ENCODE data around the gene VDAC2. TPM values are rescaled to one million over a fixed set of nuclear protein-coding genes. Genes with fewer than 3 reads are reported as not detected.

The VDAC2 gene
- total RNA-seq, 1 donor from 2014 or later: 14.4 TPM

- Histone ChIP-seq H3K27ac (no peak overlapping the region), H3K4me3 (no peak overlapping the region), H3K36me3 (no peaks in the 10 kb centered on the region), H3K9me3 (no peaks in the 10 kb centered on the region), H3K4me1 (peaks cover 0 to 5% of the 10 kb centered on the region in 2 donors), H3K27me3 (no peaks in the 10 kb centered on the region)
- intact Hi-C loops (cut with DNase I): no loop called here
- DNase-seq (ENCODE audit: low spot score in 2 of 2): no peak
- TF ChIP-seq, protein P1, sequence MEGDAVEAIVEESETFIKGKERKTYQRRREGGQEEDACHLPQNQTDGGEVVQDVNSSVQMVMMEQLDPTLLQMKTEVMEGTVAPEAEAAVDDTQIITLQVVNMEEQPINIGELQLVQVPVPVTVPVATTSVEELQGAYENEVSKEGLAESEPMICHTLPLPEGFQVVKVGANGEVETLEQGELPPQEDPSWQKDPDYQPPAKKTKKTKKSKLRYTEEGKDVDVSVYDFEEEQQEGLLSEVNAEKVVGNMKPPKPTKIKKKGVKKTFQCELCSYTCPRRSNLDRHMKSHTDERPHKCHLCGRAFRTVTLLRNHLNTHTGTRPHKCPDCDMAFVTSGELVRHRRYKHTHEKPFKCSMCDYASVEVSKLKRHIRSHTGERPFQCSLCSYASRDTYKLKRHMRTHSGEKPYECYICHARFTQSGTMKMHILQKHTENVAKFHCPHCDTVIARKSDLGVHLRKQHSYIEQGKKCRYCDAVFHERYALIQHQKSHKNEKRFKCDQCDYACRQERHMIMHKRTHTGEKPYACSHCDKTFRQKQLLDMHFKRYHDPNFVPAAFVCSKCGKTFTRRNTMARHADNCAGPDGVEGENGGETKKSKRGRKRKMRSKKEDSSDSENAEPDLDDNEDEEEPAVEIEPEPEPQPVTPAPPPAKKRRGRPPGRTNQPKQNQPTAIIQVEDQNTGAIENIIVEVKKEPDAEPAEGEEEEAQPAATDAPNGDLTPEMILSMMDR (IDR thresholded peaks at IDR 0.05): no peak
Observed at GRCh38 chr10:75175046-75175445, 35.5 kb upstream of the VDAC2 start.

DNA sequence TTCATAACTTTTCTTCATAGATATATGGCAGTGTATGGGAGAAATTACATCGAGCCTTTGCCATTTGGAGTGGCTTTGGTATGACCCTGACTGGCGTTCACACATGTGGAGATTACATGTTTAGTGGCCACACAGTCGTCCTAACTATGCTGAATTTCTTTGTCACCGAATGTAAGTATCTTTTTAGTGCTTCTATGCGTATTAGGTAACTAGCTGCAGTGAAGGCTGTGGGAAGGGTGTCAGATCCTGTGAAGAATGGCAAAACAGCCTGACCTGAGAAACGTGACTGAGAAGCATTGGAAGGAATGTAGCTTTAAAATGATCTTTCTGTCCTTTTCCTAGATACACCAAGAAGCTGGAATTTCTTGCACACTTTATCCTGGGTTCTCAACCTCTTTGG, 34.5 kb upstream of the VDAC2 start:
- Histone ChIP-seq H3K4me3 (no peak overlapping the region), H3K36me3 (no peaks in the 10 kb centered on the region), H3K4me1 (peaks cover 0 to 11% of the 10 kb centered on the region in 2 donors), H3K9me3 (no peaks in the 10 kb centered on the region), H3K27ac (no peak overlapping the region), H3K27me3 (no peaks in the 10 kb centered on the region)
- TF ChIP-seq, protein P1 (IDR thresholded peaks at IDR 0.05): no peak
- DNase-seq (ENCODE audit: low spot score in 2 of 2): no peak
- intact Hi-C loops (cut with DNase I): no loop called here

DNA sequence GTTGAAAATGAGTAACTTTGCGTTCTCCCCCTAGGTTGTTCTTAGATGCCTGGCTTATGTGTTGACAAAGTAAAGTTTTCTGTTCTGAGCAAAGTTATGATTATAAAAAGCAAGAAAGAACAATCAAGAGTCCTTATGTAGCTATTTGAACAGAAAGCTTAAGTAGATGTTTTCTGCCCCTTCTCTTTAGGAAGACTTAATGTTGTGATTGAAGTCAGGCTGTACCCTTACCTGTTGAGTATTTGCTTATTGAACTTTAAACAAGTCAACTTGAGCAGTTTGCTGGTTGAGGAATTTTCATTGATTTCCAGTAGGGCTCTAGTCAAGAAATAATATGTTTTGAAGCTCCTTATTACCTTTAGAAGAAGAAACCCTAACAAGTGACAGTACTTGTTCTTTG, 33.9 kb upstream of the VDAC2 start:
- Histone ChIP-seq H3K27me3 (no peaks in the 10 kb centered on the region), H3K27ac (no peak overlapping the region), H3K36me3 (no peaks in the 10 kb centered on the region), H3K4me1 (peaks cover 0 to 14% of the 10 kb centered on the region in 2 donors), H3K9me3 (no peaks in the 10 kb centered on the region), H3K4me3 (no peak overlapping the region)
- intact Hi-C loops (cut with DNase I): no loop called here
- DNase-seq (ENCODE audit: low spot score in 2 of 2): no peak
- TF ChIP-seq, protein P1 (IDR thresholded peaks at IDR 0.05): no peak

DNA sequence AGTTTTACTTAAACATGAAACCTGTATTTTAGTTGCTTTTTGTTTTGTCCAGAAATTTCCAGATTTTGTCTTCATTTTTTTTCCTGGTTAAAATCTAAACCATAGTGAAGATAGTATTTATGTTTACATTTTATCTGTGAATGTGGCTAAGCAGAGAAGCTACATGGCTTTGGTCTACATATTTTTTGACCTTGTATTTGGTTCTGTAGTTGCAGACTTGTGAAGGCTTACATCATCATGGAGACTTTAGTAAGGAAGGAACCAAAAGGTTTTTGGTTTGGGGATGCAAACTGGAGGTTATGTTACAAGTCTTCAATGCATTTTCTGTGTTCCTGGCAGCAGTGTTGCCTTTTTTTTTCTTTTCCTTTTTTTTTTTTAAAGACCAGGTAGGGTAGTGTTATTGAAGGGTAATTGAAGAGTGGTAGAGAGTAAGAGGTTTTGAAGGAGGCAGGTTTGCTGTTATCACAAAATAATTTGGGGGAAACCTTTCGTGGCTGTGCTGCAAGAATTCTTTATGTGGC, 30.9 kb upstream of the VDAC2 start:
- TF ChIP-seq, protein P1 (IDR thresholded peaks at IDR 0.05): no peak
- no peaks in the 10 kb centered on the region for H3K9me3 ChIP-seq
- intact Hi-C loops (cut with DNase I): no loop called here
- H3K27me3 ChIP-seq: no peaks in the 10 kb centered on the region
- H3K36me3 ChIP-seq: no peaks in the 10 kb centered on the region
- H3K4me1 ChIP-seq: peaks cover 0 to 14% of the 10 kb centered on the region in 2 donors
- DNase-seq (ENCODE audit: low spot score in 2 of 2): no peak
- peak overlapping the region; percentile 59 to 60 for H3K27ac ChIP-seq
- H3K4me3 ChIP-seq: no peak overlapping the region

GRCh38 chr10:75180592-75180991, 30.0 kb upstream of the VDAC2 start:
- intact Hi-C loops (cut with DNase I): no loop called here
- H3K4me3 ChIP-seq: peak overlapping the region in 1 of 2 donors; percentile 3

More at GRCh38 chr10:75180592-75180991, 30.0 kb upstream of the VDAC2 start:
- DNase-seq (ENCODE audit: low spot score in 2 of 2): no peak
- Histone ChIP-seq H3K4me1 (peaks cover 0 to 14% of the 10 kb centered on the region in 2 donors), H3K36me3 (no peaks in the 10 kb centered on the region), H3K27me3 (no peaks in the 10 kb centered on the region), H3K27ac (peak overlapping the region; percentile 59 to 60), H3K9me3 (no peaks in the 10 kb centered on the region)
- TF ChIP-seq, protein P1 (IDR thresholded peaks at IDR 0.05): no peak

Measured in ascending aorta (tissue), 2 donors.